Fibroblast of mammary gland (primary cell): Measurements from ENCODE around the gene RADX.

Experiments
- DNase-seq: peaks from one replicate; pipeline ENCODE4 v3.0.0-alpha.2; 2010; ENCODE audit warnings: low read depth
- H3K4me3 ChIP-seq: 2 replicates; pipeline ENCODE4 v1.5.1; 2011; ENCODE audit warnings: low read depth, mild to moderate bottlenecking, low read length, moderate library complexity; ENCODE audit not compliant: control insufficient read depth
- CTCF ChIP-seq: conservative IDR thresholded peaks from 2 replicates; pipeline ENCODE4 v1.5.1; 2011; ENCODE audit warnings: low read depth, low read length, inconsistent platforms; ENCODE audit not compliant: control insufficient read depth, insufficient read depth

Gene RADX

GRCh38 chrX:106611679-106612392 is at the start of gene RADX:
Gene RADX, plus strand, starts transcription at chrX:106611978. Its CDS starts 103 bp downstream, at chrX:106612081.
- peak within 1 kb of the TSS; percentile 51 for H3K4me3 ChIP-seq

GRCh38 chrX:106564986-106565385 is 46.8 kb upstream of the RADX start:
- no peak for TF ChIP-seq CTCF
- DNase-seq: no peak
- H3K4me3 ChIP-seq: no peak overlapping the region

More at GRCh38 chrX:106611679-106612392, at the start of gene RADX:
- no peak for TF ChIP-seq CTCF
- peak; percentile 55 for DNase-seq

GRCh38 chrX:106566362-106566761 is 45.4 kb upstream of the RADX start:
- no peak for TF ChIP-seq CTCF
- no peak for DNase-seq
- H3K4me3 ChIP-seq: no peak overlapping the region

GRCh38 chrX:106581856-106582255 is 29.9 kb upstream of the RADX start:
- no peak for DNase-seq
- no peak overlapping the region for H3K4me3 ChIP-seq
- no peak for TF ChIP-seq CTCF

GRCh38 chrX:106585478-106585877 is 26.3 kb upstream of the RADX start:
- no peak for DNase-seq
- TF ChIP-seq CTCF: no peak
- no peak overlapping the region for H3K4me3 ChIP-seq

- TF ChIP-seq CTCF: no peak
- H3K4me3 ChIP-seq: no peak overlapping the region
- DNase-seq: no peak
These were observed 23.0 kb upstream of the RADX start for GRCh38 chrX:106588801-106589200.
